ENCODE results near the gene SHQ1.
A peak's percentile ranks its signal among the peaks of the same experiment; 100 is the strongest.

SHQ1 gene

DNA sequence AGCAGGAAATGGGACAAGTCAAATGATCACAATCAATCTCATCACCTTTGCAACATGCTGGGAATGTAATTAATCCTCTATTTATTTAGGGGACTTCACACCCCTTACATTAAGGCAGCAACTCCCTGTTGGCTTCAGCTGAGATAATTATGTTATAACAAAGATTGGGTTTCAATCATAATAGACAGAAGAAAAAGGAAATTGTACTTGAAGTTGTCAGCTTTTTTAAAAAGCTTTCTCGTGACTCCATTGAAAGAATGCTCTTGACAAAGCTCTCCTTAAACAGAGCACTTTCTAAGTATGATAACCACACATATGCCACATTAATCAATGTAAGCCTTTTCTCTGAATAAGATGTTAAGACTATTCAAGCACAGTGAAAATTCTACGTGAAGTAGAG, 65.7 kb downstream of the SHQ1 start (continued):
- TF ChIP-seq, protein P1, sequence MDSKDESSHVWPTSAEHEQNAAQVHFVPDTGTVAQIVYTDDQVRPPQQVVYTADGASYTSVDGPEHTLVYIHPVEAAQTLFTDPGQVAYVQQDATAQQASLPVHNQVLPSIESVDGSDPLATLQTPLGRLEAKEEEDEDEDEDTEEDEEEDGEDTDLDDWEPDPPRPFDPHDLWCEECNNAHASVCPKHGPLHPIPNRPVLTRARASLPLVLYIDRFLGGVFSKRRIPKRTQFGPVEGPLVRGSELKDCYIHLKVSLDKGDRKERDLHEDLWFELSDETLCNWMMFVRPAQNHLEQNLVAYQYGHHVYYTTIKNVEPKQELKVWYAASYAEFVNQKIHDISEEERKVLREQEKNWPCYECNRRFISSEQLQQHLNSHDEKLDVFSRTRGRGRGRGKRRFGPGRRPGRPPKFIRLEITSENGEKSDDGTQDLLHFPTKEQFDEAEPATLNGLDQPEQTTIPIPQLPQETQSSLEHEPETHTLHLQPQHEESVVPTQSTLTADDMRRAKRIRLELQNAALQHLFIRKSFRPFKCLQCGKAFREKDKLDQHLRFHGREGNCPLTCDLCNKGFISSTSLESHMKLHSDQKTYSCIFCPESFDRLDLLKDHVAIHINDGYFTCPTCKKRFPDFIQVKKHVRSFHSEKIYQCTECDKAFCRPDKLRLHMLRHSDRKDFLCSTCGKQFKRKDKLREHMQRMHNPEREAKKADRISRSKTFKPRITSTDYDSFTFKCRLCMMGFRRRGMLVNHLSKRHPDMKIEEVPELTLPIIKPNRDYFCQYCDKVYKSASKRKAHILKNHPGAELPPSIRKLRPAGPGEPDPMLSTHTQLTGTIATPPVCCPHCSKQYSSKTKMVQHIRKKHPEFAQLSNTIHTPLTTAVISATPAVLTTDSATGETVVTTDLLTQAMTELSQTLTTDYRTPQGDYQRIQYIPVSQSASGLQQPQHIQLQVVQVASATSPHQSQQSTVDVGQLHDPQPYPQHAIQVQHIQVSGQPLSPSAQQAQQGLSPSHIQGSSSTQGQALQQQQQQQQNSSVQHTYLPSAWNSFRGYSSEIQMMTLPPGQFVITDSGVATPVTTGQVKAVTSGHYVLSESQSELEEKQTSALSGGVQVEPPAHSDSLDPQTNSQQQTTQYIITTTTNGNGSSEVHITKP (tag by site-specific recombination; IDR thresholded peaks at IDR 0.05): no peak
- TF ChIP-seq ZNF843 (tag by site-specific recombination; IDR thresholded peaks at IDR 0.05) (peak; percentile 74), HIC1 (tag by site-specific recombination; IDR thresholded peaks at IDR 0.05) (no peak), ZFHX2 (tag by site-specific recombination; conservative IDR thresholded peaks at IDR 0.05) (no peak), BCL11B (tag by site-specific recombination; IDR thresholded peaks at IDR 0.05; ENCODE audit: low read depth) (no peak), OSR2 (tag by site-specific recombination; IDR thresholded peaks at IDR 0.05) (peak; percentile 86), ZNF248 (tag by site-specific recombination; IDR thresholded peaks at IDR 0.05) (no peak), ZBTB44 (tag by site-specific recombination; IDR thresholded peaks at IDR 0.05) (no peak; the same call in 1 of the 2 replicates), INSM2 (tag by site-specific recombination; IDR thresholded peaks at IDR 0.05) (no peak), AEBP2 (tag by site-specific recombination; IDR thresholded peaks at IDR 0.05; ENCODE audit: borderline replicate concordance) (no peak), ZFP69B (tag by site-specific recombination; IDR thresholded peaks at IDR 0.05) (0 out of 2 replicates have a peak, but pooled peaks have one; percentile 28), ZNF707 (tag by site-specific recombination; IDR thresholded peaks at IDR 0.05) (no peak), SP7 (tag by site-specific recombination; IDR thresholded peaks at IDR 0.05) (peak; percentile 29; the same call in 1 of the 2 replicates), ZNF830 (tag by site-specific recombination; IDR thresholded peaks at IDR 0.05; ENCODE audit: low read depth) (no peak), ZNF624 (tag by site-specific recombination; IDR thresholded peaks at IDR 0.05) (no peak), ZNF530 (tag by site-specific recombination; IDR thresholded peaks at IDR 0.05; ENCODE audit: low read depth) (no peak), CTCF (tag by site-specific recombination; IDR thresholded peaks at IDR 0.05) (no peak), ZBTB11 (tag by site-specific recombination; conservative IDR thresholded peaks at IDR 0.05; ENCODE audit: low read depth) (no peak), ZNF157 (tag by site-specific recombination; IDR thresholded peaks at IDR 0.05) (no peak), ZNF112 (tag by site-specific recombination; IDR thresholded peaks at IDR 0.05) (no peak)
- TF ChIP-seq, protein P2, sequence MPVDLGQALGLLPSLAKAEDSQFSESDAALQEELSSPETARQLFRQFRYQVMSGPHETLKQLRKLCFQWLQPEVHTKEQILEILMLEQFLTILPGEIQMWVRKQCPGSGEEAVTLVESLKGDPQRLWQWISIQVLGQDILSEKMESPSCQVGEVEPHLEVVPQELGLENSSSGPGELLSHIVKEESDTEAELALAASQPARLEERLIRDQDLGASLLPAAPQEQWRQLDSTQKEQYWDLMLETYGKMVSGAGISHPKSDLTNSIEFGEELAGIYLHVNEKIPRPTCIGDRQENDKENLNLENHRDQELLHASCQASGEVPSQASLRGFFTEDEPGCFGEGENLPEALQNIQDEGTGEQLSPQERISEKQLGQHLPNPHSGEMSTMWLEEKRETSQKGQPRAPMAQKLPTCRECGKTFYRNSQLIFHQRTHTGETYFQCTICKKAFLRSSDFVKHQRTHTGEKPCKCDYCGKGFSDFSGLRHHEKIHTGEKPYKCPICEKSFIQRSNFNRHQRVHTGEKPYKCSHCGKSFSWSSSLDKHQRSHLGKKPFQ (tag by site-specific recombination; IDR thresholded peaks at IDR 0.05): peak; percentile 97

Measured in HEK293 (cell line).